Keratinocyte (primary cell): ENCODE results near the gene MYO1D.

ENCODE experiments used
- EZH2 ChIP-seq: IDR thresholded peaks from one replicate; pipeline ENCODE4 v1.6.1; 2012; ENCODE audit warnings: inconsistent platforms, mild to moderate bottlenecking, low read length, moderate library complexity
- TF ChIP-seq, protein P1 (sequence below), 3 experiments: IDR thresholded peaks in 1 of 3; conservative IDR thresholded peaks in 1 of 3; optimal IDR thresholded peaks in 1 of 3; 2 replicates in 2 of 3; 3 replicates in 1 of 3; pipeline versions ENCODE3 to v1.5.1; 2011; ENCODE audit warnings: low read length in 3 of 3, mild to moderate bottlenecking in 3 of 3, moderate library complexity in 2 of 3, control low read depth in 1 of 3, inconsistent platforms in 1 of 3; ENCODE audit not compliant: insufficient read depth in 2 of 3; ENCODE audit errors: extremely low read depth in 1 of 3

- TF ChIP-seq EZH2: no peak
- TF ChIP-seq, protein P1, sequence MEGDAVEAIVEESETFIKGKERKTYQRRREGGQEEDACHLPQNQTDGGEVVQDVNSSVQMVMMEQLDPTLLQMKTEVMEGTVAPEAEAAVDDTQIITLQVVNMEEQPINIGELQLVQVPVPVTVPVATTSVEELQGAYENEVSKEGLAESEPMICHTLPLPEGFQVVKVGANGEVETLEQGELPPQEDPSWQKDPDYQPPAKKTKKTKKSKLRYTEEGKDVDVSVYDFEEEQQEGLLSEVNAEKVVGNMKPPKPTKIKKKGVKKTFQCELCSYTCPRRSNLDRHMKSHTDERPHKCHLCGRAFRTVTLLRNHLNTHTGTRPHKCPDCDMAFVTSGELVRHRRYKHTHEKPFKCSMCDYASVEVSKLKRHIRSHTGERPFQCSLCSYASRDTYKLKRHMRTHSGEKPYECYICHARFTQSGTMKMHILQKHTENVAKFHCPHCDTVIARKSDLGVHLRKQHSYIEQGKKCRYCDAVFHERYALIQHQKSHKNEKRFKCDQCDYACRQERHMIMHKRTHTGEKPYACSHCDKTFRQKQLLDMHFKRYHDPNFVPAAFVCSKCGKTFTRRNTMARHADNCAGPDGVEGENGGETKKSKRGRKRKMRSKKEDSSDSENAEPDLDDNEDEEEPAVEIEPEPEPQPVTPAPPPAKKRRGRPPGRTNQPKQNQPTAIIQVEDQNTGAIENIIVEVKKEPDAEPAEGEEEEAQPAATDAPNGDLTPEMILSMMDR (optimal IDR thresholded peaks at IDR 0.05 in 1 of 3, IDR thresholded peaks at IDR 0.05 in 1 of 3, conservative IDR thresholded peaks at IDR 0.05 in 1 of 3; ENCODE audit: extremely low read depth in 1 of 3, insufficient read depth in 2 of 3, low read length in 3 of 3): no peak
Measured at GRCh38 chr17:32695864-32696263, 181.1 kb downstream of the MYO1D start.
